IMR-90 (cell line): ENCODE data around the gene PAXX. TPM values are rescaled to one million over a fixed set of nuclear protein-coding genes. Genes with fewer than 3 reads are reported as not detected.

ENCODE experiments used
- ATAC-seq: fragments of 200-7000 bp; cut with Tn5 transposase; 2 replicates; pipeline ENCODE4 v1.9.1; 2020; ENCODE audit warnings: low read depth, mild to moderate bottlenecking, moderate library complexity
- BruUV-seq: library from RNA; stranded (reverse); fragments of 400-500 nt; replicated peaks from 2 replicates; lab custom pipeline; 2021; lab: Mats Ljungman, UMichigan
- CTCF ChIA-PET: fragments of 300-600 bp; formaldehyde crosslinking; extraction: SDS; loops from one replicate; lab custom pipeline; 2021; ENCODE audit warnings: antibody characterized with exemption; lab: Yijun Ruan, JAX
- POLR2A ChIA-PET: fragments of 300-600 bp; sonication (Branson Sonifier 250); formaldehyde crosslinking; loops from one replicate; lab custom pipeline; 2022; ENCODE audit warnings: antibody characterized with exemption; ENCODE audit not compliant: unreplicated experiment; lab: Charles Lee
- DNase-seq: peaks from one replicate; pipeline ENCODE4 v3.0.0; 2013
- H2AFZ ChIP-seq: replicated peaks from 2 replicates; pipeline ENCODE3; 2013; ENCODE audit warnings: low read length, mild to moderate bottlenecking; ENCODE audit not compliant: poor library complexity
- H2AK5ac ChIP-seq: 2 replicates; pipeline ENCODE4 v1.6.1; 2013; ENCODE audit warnings: low read depth, low read length, inconsistent platforms
- H2AK9ac ChIP-seq: replicated peaks from 2 replicates; pipeline ENCODE3; 2013; ENCODE audit warnings: mild to moderate bottlenecking, low read depth, low read length, moderate library complexity; ENCODE audit not compliant: poor library complexity
- H2BK120ac ChIP-seq: 2 replicates; pipeline ENCODE4 v1.6.1; 2013; ENCODE audit warnings: low read depth, low read length, inconsistent platforms
- H2BK15ac ChIP-seq: 3 replicates; pipeline ENCODE4 v1.6.1; 2013; ENCODE audit warnings: low read depth, low read length, inconsistent platforms
- H2BK20ac ChIP-seq: 2 replicates; pipeline ENCODE4 v1.6.1; 2013; ENCODE audit warnings: low read depth, mild to moderate bottlenecking, inconsistent platforms, low read length, moderate library complexity
- H2BK5ac ChIP-seq: 2 replicates; pipeline ENCODE4 v1.6.1; 2013; ENCODE audit warnings: mild to moderate bottlenecking, low read depth, low read length, inconsistent platforms; ENCODE audit not compliant: poor library complexity, severe bottlenecking
- H3K14ac ChIP-seq: replicated peaks from 2 replicates; pipeline ENCODE4 v1.6.1; 2013; ENCODE audit warnings: low read depth, low read length, inconsistent platforms
- H3K18ac ChIP-seq: 2 replicates; pipeline ENCODE4 v1.6.1; 2013; ENCODE audit warnings: low read depth, low read length, control low read depth
- H3K23ac ChIP-seq: 2 replicates; pipeline ENCODE4 v1.6.1; 2013; ENCODE audit warnings: low read depth, low read length, inconsistent platforms
- H3K27ac ChIP-seq: 2 replicates; pipeline ENCODE4 v1.5.1; 2013; ENCODE audit warnings: mild to moderate bottlenecking, control low read depth, low read length; ENCODE audit not compliant: insufficient read depth
- H3K27me3 ChIP-seq: 2 replicates; pipeline ENCODE4 v1.6.1; 2013; ENCODE audit warnings: low read length; ENCODE audit not compliant: control insufficient read depth, insufficient read depth
- H3K36me3 ChIP-seq: 2 replicates; pipeline ENCODE4 v1.6.1; 2013; ENCODE audit warnings: low read length, mixed read lengths; ENCODE audit not compliant: control insufficient read depth, insufficient read depth
- H3K4ac ChIP-seq: 2 replicates; pipeline ENCODE4 v1.6.1; 2013; ENCODE audit warnings: low read depth, low read length, inconsistent platforms
- H3K4me1 ChIP-seq: 2 replicates; pipeline ENCODE4 v1.6.1; 2013; ENCODE audit warnings: low read length, mixed read lengths; ENCODE audit not compliant: control insufficient read depth, insufficient read depth
- H3K4me2 ChIP-seq: 2 replicates; pipeline ENCODE4 v1.6.1; 2013; ENCODE audit warnings: low read depth, mild to moderate bottlenecking, control low read depth, low read length, moderate library complexity
- H3K4me3 ChIP-seq: 2 replicates; pipeline ENCODE4 v1.5.1; 2013; ENCODE audit warnings: low read depth, mild to moderate bottlenecking, control low read depth, low read length, moderate library complexity; ENCODE audit not compliant: insufficient read depth
- H3K56ac ChIP-seq: 2 replicates; pipeline ENCODE4 v1.6.1; 2013; ENCODE audit warnings: low read length, inconsistent platforms; ENCODE audit not compliant: insufficient read depth; ENCODE audit errors: extremely low read depth
- H3K79me1 ChIP-seq, 2 experiments: 2 replicates each; pipeline ENCODE4 v1.6.1; 2013; ENCODE audit warnings: low read length in 2 of 2, inconsistent platforms in 1 of 2, low read depth in 1 of 2
- H3K9ac ChIP-seq: 2 replicates; pipeline ENCODE4 v1.6.1; 2013; ENCODE audit warnings: low read depth, low read length, control low read depth
- H3K9me1 ChIP-seq: 2 replicates; pipeline ENCODE4 v1.6.1; 2013; ENCODE audit warnings: low read length, inconsistent platforms; ENCODE audit not compliant: insufficient read depth
- H3K9me3 ChIP-seq: 2 replicates; pipeline ENCODE4 v1.6.1; 2013; ENCODE audit warnings: low read length; ENCODE audit not compliant: control insufficient read depth, insufficient read depth
- H4K20me1 ChIP-seq: 2 replicates; pipeline ENCODE4 v1.6.1; 2013; ENCODE audit warnings: low read length, inconsistent platforms; ENCODE audit not compliant: insufficient read depth
- H4K5ac ChIP-seq: 2 replicates; pipeline ENCODE4 v1.6.1; 2013; ENCODE audit warnings: mild to moderate bottlenecking, low read depth, low read length, control low read depth
- H4K8ac ChIP-seq, 2 experiments: 2 replicates each; pipeline ENCODE4 v1.6.1; 2013; ENCODE audit warnings: low read depth in 2 of 2, low read length in 2 of 2, control low read depth in 1 of 2, inconsistent platforms in 1 of 2
- H4K91ac ChIP-seq: 2 replicates; pipeline ENCODE4 v1.6.1; 2013; ENCODE audit warnings: low read depth, low read length, inconsistent platforms; ENCODE audit not compliant: insufficient read depth
- BHLHE40 ChIP-seq: fragments of 150-350 bp; IDR thresholded peaks from 2 replicates; pipeline ENCODE4 v1.6.1; 2016; ENCODE audit warnings: mild to moderate bottlenecking, low read depth, low read length
- CEBPB ChIP-seq: IDR thresholded peaks from 2 replicates; pipeline ENCODE4 v1.6.1; 2012; ENCODE audit warnings: low read depth, low read length, improper control_type of control experiment
- CTCF ChIP-seq: conservative IDR thresholded peaks from 2 replicates; pipeline ENCODE4 v1.5.1; 2012; ENCODE audit warnings: mild to moderate bottlenecking, low read depth, low read length, improper control_type of control experiment
- MAFK ChIP-seq: IDR thresholded peaks from 2 replicates; pipeline ENCODE4 v1.6.1; 2012; ENCODE audit warnings: low read depth, low read length, improper control_type of control experiment
- MAZ ChIP-seq: IDR thresholded peaks from 2 replicates; pipeline ENCODE4 v1.6.1; 2012; ENCODE audit warnings: low read depth, mild to moderate bottlenecking, low read length, improper control_type of control experiment, moderate library complexity, borderline replicate concordance
- MXI1 ChIP-seq: IDR thresholded peaks from 2 replicates; pipeline ENCODE4 v1.6.1; 2012; ENCODE audit warnings: low read depth, mild to moderate bottlenecking, low read length, moderate library complexity, borderline replicate concordance
- NFE2L2 ChIP-seq: fragments of 150-350 bp; IDR thresholded peaks from 2 replicates; pipeline ENCODE4 v1.6.1; 2016; ENCODE audit warnings: low read depth, mild to moderate bottlenecking, low read length
- POLR2A ChIP-seq: IDR thresholded peaks from 2 replicates; pipeline ENCODE4 v1.6.1; 2012; ENCODE audit warnings: mild to moderate bottlenecking, low read depth, low read length
- RAD21 ChIP-seq: IDR thresholded peaks from 2 replicates; pipeline ENCODE4 v1.6.1; 2012; ENCODE audit warnings: low read length, improper control_type of control experiment
- RFX5 ChIP-seq: IDR thresholded peaks from 2 replicates; pipeline ENCODE4 v1.8.0; 2012; ENCODE audit warnings: low read depth, mild to moderate bottlenecking, low read length, moderate library complexity
- SMC3 ChIP-seq: fragments of 150-350 bp; IDR thresholded peaks from 2 replicates; pipeline ENCODE4 v1.6.1; 2016; ENCODE audit warnings: low read depth, mild to moderate bottlenecking, antibody characterized with exemption, low read length, moderate library complexity
- WGBS, 2 experiments: methylation state at CpG; one replicate each; pipeline versions ENCODE4 v1.1.5 to v1.1.7; 2013; ENCODE audit warnings: missing lambda C conversion rate in 2 of 2; ENCODE audit not compliant: insufficient read length in 1 of 2; ENCODE audit errors: extremely low coverage in 2 of 2; 5-methylcytosine and 5-hydroxymethylcytosine counted together
- dilution Hi-C: fragments of 300-500 bp; cut with HindIII; formaldehyde crosslinking; loops from one replicate; pipeline ENCODE4 v1.14.3; 2018; ENCODE audit warnings: low sequenced_read_pairs; ENCODE audit not compliant: unreplicated experiment
- in situ Hi-C: fragments of 300-500 bp; cut with MboI; formaldehyde crosslinking; loops from 3 replicates; pipeline ENCODE4 v1.14.3; 2019; ENCODE audit warnings: low sequenced_read_pairs, inconsistent platforms, mixed read lengths
- intact Hi-C: fragments of 100-400 bp; cut with micrococcal nuclease; formaldehyde crosslinking; loops from 2 replicates; pipeline ENCODE4 v1.10.0; 2022
- polyA plus RNA-seq, 3 experiments: library from polyadenylated mRNA; depleted of rRNA; stranded (reverse); fragments of >200 nt; gene quantifications; 2 replicates each; pipeline ENCODE4 v1.2.3, GENCODE V29; 2012; ENCODE audit warnings: low replicate concordance in 1 of 3
- total RNA-seq: library from RNA; depleted of rRNA; stranded (reverse); fragments of >200 nt; gene quantifications from 2 replicates; pipeline ENCODE4 v1.2.3, GENCODE V29; 2012
- TF ChIP-seq, protein P1 (sequence below): fragments of 150-350 bp; IDR thresholded peaks from 2 replicates; pipeline ENCODE4 v1.6.1; 2017; ENCODE audit warnings: mild to moderate bottlenecking, antibody characterized with exemption, low read length, low read depth

PAXX gene
- total and polyA plus RNA-seq, 2 of the 4 experiments (the other 2 are of a cell fraction), result 5.7 to 24.6 TPM

GRCh38 chr9:137021979-137022661 lies 29.9 kb downstream of the PAXX start:
- Histone ChIP-seq H3K4me2 (no peak overlapping the region), H2BK5ac (no peak overlapping the region), H3K4me1 (peaks cover under 1% of the 10 kb centered on the region), H4K91ac (no peak overlapping the region), H3K14ac (no peak overlapping the region), H3K4ac (no peak overlapping the region), H2BK20ac (no peak overlapping the region), H2AFZ (peak overlapping the region; percentile 41), H3K9ac (no peak overlapping the region), H3K79me1 (peaks cover 0 to 2% of the 10 kb centered on the region in 2 experiments; a peak in 2 of 4 replicates), H2BK120ac (no peak overlapping the region), H3K23ac (no peak overlapping the region), H4K5ac (no peak overlapping the region), H2AK5ac (peak overlapping the region; percentile 3; the same call in 1 of the 2 replicates), H4K8ac (no peak overlapping the region), H3K9me3 (no peaks in the 10 kb centered on the region), H3K18ac (no peak overlapping the region), H3K27ac (no peak overlapping the region), H3K56ac (no peak overlapping the region), H3K9me1 (peaks cover 4% of the 10 kb centered on the region; the same call in 1 of the 2 replicates), H3K27me3 (no peaks in the 10 kb centered on the region), H2BK15ac (no peak overlapping the region), H3K36me3 (peaks cover 12% of the 10 kb centered on the region; the same call in 1 of the 2 replicates), H2AK9ac (no peak overlapping the region), H3K4me3 (no peak overlapping the region), H4K20me1 (no peaks in the 10 kb centered on the region; the same call in 1 of the 2 replicates)
- no TSS peak for BruUV-seq
- DNase-seq, result peak; percentile 68
- ChIA-PET CTCF (no interaction called here), POLR2A (no interaction called here)
- intact Hi-C loops, result no loop called here
- no peak for TF ChIP-seq CEBPB
- no peak for TF ChIP-seq SMC3
- no peak for TF ChIP-seq RAD21
- TF ChIP-seq MXI1, result no peak
- TF ChIP-seq, protein P1, sequence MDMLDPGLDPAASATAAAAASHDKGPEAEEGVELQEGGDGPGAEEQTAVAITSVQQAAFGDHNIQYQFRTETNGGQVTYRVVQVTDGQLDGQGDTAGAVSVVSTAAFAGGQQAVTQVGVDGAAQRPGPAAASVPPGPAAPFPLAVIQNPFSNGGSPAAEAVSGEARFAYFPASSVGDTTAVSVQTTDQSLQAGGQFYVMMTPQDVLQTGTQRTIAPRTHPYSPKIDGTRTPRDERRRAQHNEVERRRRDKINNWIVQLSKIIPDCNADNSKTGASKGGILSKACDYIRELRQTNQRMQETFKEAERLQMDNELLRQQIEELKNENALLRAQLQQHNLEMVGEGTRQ, result 0 out of 2 replicates have a peak, but pooled peaks have one; percentile 1
- no peak for TF ChIP-seq POLR2A
- TF ChIP-seq NFE2L2, result no peak
- no peak for TF ChIP-seq BHLHE40
- no peak for TF ChIP-seq MAFK
- no peak for TF ChIP-seq CTCF
- TF ChIP-seq RFX5, result no peak
- peak; percentile 93 for TF ChIP-seq MAZ
- dilution Hi-C loops, result no loop called here
- 78% methylated on average over 12 of the region's 30 CpGs; no CpG with 5 or more reads in 1 of the 2 experiments for WGBS, 2 experiments
- ATAC-seq, result peak; percentile 74
- in situ Hi-C loops, result no loop called here
